Glutamatergic neuron (in vitro differentiated cells): Measurements from ENCODE around the gene RALGAPA2. TPM values are rescaled to one million over a fixed set of nuclear protein-coding genes. Genes with fewer than 3 reads are reported as not detected.

ENCODE experiments used
- DNase-seq: peaks from one replicate; pipeline ENCODE4 v3.0.0; 2022
- H3K27ac Mint-ChIP-seq: one replicate; pipeline ENCODE4 v1.8.0; 2020; ENCODE audit warnings: mild to moderate bottlenecking, mixed read lengths, inconsistent platforms; ENCODE audit not compliant: unreplicated experiment
- H3K27me3 Mint-ChIP-seq: one replicate; pipeline ENCODE4 v1.8.0; 2020; ENCODE audit warnings: mild to moderate bottlenecking, moderate library complexity, mixed read lengths, inconsistent platforms; ENCODE audit not compliant: unreplicated experiment
- H3K36me3 Mint-ChIP-seq: one replicate; pipeline ENCODE4 v1.8.0; 2020; ENCODE audit warnings: mild to moderate bottlenecking, mixed read lengths, inconsistent platforms; ENCODE audit not compliant: unreplicated experiment
- H3K4me1 Mint-ChIP-seq: one replicate; pipeline ENCODE4 v1.8.0; 2020; ENCODE audit warnings: mild to moderate bottlenecking, low read depth, mixed read lengths, inconsistent platforms; ENCODE audit not compliant: unreplicated experiment
- H3K4me3 Mint-ChIP-seq: one replicate; pipeline ENCODE4 v1.8.0; 2020; ENCODE audit warnings: mild to moderate bottlenecking, mixed read lengths, inconsistent platforms; ENCODE audit not compliant: unreplicated experiment
- H3K9me3 Mint-ChIP-seq: one replicate; pipeline ENCODE4 v1.8.0; 2020; ENCODE audit warnings: mild to moderate bottlenecking, moderate library complexity, mixed read lengths, inconsistent platforms; ENCODE audit not compliant: unreplicated experiment
- total RNA-seq: library from RNA; stranded (reverse); fragmentation: NEBNext Ultra II Directional; extraction: Animal tissue kit (Norgen Biotek cat#: 25700); gene quantifications from one replicate; pipeline ENCODE4 v1.2.1, GENCODE V29; 2021; ENCODE audit not compliant: unreplicated experiment
- TF ChIP-seq, protein P1 (sequence below): fragments of 200-600 bp; sonication (generic); IDR thresholded peaks from one replicate; pipeline ENCODE4 v1.5.0; 2021; ENCODE audit not compliant: partially characterized antibody, unreplicated experiment

The RALGAPA2 gene
- total RNA-seq, 1 donor from 2014 or later = 60.9 TPM

- H3K9me3 Mint-ChIP-seq = peaks cover 7% of the 10 kb centered on the region
- no peak overlapping the region for H3K4me3 Mint-ChIP-seq
- peaks cover 4% of the 10 kb centered on the region for H3K27me3 Mint-ChIP-seq
- TF ChIP-seq, protein P1, sequence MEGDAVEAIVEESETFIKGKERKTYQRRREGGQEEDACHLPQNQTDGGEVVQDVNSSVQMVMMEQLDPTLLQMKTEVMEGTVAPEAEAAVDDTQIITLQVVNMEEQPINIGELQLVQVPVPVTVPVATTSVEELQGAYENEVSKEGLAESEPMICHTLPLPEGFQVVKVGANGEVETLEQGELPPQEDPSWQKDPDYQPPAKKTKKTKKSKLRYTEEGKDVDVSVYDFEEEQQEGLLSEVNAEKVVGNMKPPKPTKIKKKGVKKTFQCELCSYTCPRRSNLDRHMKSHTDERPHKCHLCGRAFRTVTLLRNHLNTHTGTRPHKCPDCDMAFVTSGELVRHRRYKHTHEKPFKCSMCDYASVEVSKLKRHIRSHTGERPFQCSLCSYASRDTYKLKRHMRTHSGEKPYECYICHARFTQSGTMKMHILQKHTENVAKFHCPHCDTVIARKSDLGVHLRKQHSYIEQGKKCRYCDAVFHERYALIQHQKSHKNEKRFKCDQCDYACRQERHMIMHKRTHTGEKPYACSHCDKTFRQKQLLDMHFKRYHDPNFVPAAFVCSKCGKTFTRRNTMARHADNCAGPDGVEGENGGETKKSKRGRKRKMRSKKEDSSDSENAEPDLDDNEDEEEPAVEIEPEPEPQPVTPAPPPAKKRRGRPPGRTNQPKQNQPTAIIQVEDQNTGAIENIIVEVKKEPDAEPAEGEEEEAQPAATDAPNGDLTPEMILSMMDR = no peak
- no peak for DNase-seq
- H3K36me3 Mint-ChIP-seq = peaks cover 8% of the 10 kb centered on the region
- H3K27ac Mint-ChIP-seq = peak overlapping the region; percentile 29
- peaks cover 58% of the 10 kb centered on the region for H3K4me1 Mint-ChIP-seq
Observed at GRCh38 chr20:20491110-20491783, 221.2 kb downstream of the RALGAPA2 start.

- Mint-ChIP-seq H3K4me3 (peak overlapping the region; percentile 39), H3K27me3 (peaks cover 4% of the 10 kb centered on the region), H3K9me3 (peaks cover 7% of the 10 kb centered on the region), H3K36me3 (peaks cover 9% of the 10 kb centered on the region), H3K4me1 (peaks cover 56% of the 10 kb centered on the region), H3K27ac (peak overlapping the region; percentile 29)
- DNase-seq = no peak
- TF ChIP-seq, protein P1 = no peak
Observed at GRCh38 chr20:20490673-20491072, 221.8 kb downstream of the RALGAPA2 start.

DNA sequence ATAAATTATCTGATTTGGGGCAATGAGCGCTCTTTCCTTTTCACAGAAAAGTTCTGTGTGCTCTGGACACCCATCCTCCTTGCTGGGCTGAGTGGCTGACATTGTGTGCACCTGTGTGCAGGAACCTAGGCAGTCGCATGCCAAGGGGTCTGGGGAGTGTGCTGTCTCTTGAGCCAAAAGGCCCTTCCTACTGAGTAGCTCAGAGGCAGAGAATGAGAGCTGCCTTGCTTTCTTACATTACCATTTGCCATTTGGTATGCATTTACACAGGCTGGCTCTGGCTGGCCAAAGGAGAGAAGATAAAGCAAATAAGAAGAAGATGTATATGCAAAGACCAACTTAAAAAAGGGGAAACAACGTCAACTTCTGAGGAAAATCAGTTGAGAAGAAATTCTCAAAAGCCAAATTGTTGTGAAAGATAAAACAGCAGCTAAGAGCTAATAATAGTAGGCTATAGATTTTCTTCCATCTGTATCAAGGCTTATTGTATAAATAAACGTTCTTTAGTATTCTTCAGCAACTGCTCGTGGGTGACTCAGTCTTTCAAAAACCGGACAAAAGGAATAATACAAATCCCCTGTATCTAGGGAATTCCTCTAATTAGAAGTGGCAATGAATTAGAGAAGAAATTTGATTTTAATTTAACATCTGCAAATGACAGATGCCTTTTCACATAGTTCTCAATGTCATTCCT lies 222.6 kb downstream of the RALGAPA2 start:
- H3K4me1 Mint-ChIP-seq = peaks cover 53% of the 10 kb centered on the region
- H3K4me3 Mint-ChIP-seq = peak overlapping the region; percentile 30
- H3K27ac Mint-ChIP-seq = peak overlapping the region; percentile 75
- peaks cover 7% of the 10 kb centered on the region for H3K9me3 Mint-ChIP-seq
- H3K27me3 Mint-ChIP-seq = peaks cover 4% of the 10 kb centered on the region
- H3K36me3 Mint-ChIP-seq = peaks cover 9% of the 10 kb centered on the region
- TF ChIP-seq, protein P1 = no peak
- DNase-seq = no peak

DNA sequence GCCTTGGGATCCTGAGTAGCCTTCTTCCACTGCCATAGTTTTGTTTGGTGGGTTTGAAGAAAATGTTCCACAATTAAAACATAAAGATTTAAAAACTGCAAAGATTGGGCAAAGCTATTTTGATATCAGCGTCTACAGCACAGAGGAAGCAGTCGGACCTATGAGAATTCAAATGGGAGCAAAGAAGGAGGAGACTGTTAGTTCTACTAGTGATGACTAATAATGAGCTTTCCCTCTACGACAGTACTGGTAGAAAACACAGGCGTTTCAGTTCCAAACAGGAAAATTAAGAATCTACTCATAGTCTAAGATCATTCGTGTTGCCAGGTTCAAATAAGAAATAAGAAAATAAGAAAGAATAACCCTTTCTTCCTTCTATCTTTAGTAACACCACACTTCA lies 223.4 kb downstream of the RALGAPA2 start:
- Mint-ChIP-seq H3K36me3 (peaks cover 9% of the 10 kb centered on the region), H3K9me3 (peaks cover 7% of the 10 kb centered on the region), H3K27me3 (peaks cover 4% of the 10 kb centered on the region), H3K4me1 (peaks cover 47% of the 10 kb centered on the region), H3K4me3 (peak overlapping the region; percentile 68), H3K27ac (peak overlapping the region; percentile 94)
- TF ChIP-seq, protein P1 = no peak
- no peak for DNase-seq

- Mint-ChIP-seq H3K27ac (peak overlapping the region; percentile 94), H3K4me1 (peaks cover 44% of the 10 kb centered on the region), H3K9me3 (peaks cover 7% of the 10 kb centered on the region), H3K36me3 (peaks cover 9% of the 10 kb centered on the region), H3K4me3 (peak overlapping the region; percentile 68), H3K27me3 (peaks cover 4% of the 10 kb centered on the region)
- no peak for DNase-seq
- TF ChIP-seq, protein P1 = no peak
Observed at GRCh38 chr20:20488388-20488787, 224.1 kb downstream of the RALGAPA2 start.
